GM12873 (cell line): ENCODE measurements around the gene TM4SF20.

Experiments
- CTCF ChIP-seq: IDR thresholded peaks from 2 replicates; pipeline ENCODE4 v1.5.1; 2012; ENCODE audit warnings: low read depth, mild to moderate bottlenecking, moderate library complexity, low read length, control low read depth; ENCODE audit not compliant: insufficient read depth; ENCODE audit errors: missing control alignments

Gene TM4SF20

GRCh38 chr2:227414846-227415245 is 35.7 kb upstream of the TM4SF20 start:
- no peak for TF ChIP-seq CTCF

- TF ChIP-seq CTCF = no peak
Measured at GRCh38 chr2:227413371-227413770, 34.3 kb upstream of the TM4SF20 start.

- TF ChIP-seq CTCF = no peak
Measured at GRCh38 chr2:227412877-227413276, 33.8 kb upstream of the TM4SF20 start.

DNA sequence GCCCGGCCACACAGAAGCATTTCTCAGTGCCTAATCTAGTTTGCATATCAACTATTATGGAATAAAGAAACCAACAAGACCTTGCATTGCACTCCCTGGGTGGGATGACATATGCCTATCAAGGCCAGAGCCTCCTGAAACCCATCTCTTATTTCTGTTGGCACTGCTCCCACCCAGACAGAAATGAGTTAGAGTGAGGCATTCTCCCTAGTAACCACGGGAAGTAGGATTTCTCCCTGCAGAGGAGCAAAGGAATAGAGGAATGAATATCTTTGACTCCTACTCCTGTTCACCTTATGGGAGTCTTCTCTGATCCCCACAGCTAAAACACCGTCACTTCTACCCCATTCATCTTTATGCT is 32.9 kb upstream of the TM4SF20 start:
- TF ChIP-seq CTCF = no peak

DNA sequence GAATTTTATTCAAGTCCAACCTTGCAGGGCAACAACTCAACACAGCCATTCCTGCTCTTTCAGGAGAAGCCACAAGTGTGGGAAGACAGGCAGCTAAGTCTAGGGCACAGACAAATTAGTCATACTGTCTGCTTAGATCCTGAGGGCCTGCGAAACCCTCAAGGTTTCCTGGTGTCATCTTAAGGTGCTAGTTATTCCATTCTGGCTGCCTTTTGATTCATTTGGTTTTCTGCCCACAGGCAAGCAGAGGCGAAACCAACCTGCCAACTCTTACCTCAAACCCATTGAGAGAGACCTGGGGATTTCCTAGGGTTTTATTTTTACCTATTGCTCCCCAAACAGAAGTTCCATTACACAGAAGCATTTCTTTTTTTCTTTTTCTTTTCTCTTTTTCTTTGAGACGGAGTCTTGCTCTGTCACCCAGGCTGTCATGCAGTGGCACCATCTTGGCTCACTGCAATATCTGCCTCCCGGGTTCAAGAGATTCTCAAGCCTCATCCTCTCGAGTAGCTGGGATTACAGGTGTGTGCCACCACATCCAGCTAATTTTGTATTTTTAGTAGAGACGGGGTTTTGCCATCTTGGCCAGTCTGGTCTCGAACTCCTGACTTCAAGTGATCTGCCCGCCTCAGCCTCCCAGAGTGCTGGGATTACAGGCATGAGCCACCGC is 32.3 kb upstream of the TM4SF20 start:
- TF ChIP-seq CTCF = no peak

DNA sequence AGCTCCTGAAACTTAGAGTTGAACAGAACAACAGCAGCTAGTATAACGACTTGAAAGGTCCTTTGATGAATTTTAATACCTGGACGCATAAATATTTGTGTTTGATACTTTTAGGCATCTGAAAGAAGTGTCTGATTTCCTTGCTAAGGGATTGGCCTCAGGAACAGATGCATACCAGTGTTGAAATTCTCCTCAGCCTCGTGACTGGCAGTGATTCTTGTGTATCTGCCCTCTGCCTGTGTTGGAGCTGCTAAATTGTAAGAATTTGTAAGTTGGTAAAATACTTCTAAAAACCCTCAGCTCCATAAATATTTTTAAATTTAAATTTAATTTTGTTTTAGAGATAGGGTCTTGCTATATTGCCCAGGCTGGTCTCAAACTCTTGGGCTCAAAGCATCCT is 31.1 kb upstream of the TM4SF20 start:
- no peak for TF ChIP-seq CTCF

GRCh38 chr2:227407591-227408151 is 28.6 kb upstream of the TM4SF20 start:
- no peak for TF ChIP-seq CTCF
